Effector memory CD8-positive, alpha-beta T cell (primary cell): Measurements from ENCODE around the gene FAAH2.
"Not testable (repeated sequence)": the region's sequence is repeated elsewhere in the genome, so short reads cannot be mapped to it uniquely, and the experiment has no call there.

ENCODE experiments used
- ATAC-seq: fragments of 150-1000 bp; cut with Tn5 transposase; replicated peaks from 2 replicates; pipeline ENCODE4 v1.10.0; 2021; ENCODE audit warnings: mild to moderate bottlenecking, moderate library complexity
- DNase-seq, 3 experiments: peaks; one replicate each; pipeline ENCODE4 v3.0.0; 2021
- H3K27ac Mint-ChIP-seq, 2 donors: one replicate each; pipeline ENCODE4 v1.8.0; 2022; ENCODE audit warnings: mild to moderate bottlenecking in 2 of 2, mixed read lengths in 2 of 2, moderate library complexity in 2 of 2
- H3K27me3 Mint-ChIP-seq, 2 donors: one replicate each; pipeline ENCODE4 v1.8.0; 2022; ENCODE audit warnings: mixed read lengths in 2 of 2
- H3K36me3 Mint-ChIP-seq: one replicate; pipeline ENCODE4 v1.8.0; 2022; ENCODE audit warnings: mild to moderate bottlenecking, moderate library complexity, mixed read lengths; ENCODE audit not compliant: insufficient read depth
- H3K4me1 Mint-ChIP-seq, 2 donors: one replicate each; pipeline ENCODE4 v1.8.0; 2022; ENCODE audit warnings: low read depth in 2 of 2, mixed read lengths in 2 of 2
- H3K4me3 Mint-ChIP-seq, 2 donors: one replicate each; pipeline ENCODE4 v1.8.0; 2022; ENCODE audit warnings: mild to moderate bottlenecking in 2 of 2, mixed read lengths in 2 of 2, moderate library complexity in 2 of 2
- H3K9me3 Mint-ChIP-seq, 2 donors: one replicate each; pipeline ENCODE4 v1.8.0; 2022; ENCODE audit warnings: mixed read lengths in 2 of 2

The FAAH2 gene

DNA sequence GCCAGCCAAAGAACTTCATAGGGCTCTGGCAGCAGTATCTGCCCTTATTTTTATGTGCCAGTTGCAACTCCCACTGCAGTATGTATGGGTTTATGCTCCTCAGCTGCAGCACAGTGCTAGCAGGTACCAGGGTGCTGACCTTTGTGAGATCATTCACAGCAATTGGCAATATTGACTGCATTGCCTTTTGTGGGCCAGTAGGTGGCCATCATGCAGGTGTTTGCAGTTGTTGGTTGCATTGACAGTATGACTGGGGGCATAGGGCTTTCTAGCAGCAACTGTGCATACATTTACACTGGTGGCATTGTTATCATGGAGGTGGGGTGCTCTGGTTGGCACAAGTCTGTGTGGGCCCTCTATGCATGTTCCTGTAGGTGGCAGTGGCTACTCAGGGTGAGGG lies 42.5 kb downstream of the FAAH2 start:
- no peak overlapping the region for H3K4me3 Mint-ChIP-seq
- DNase-seq (no peak), ATAC-seq (no peak)
- no peaks in the 10 kb centered on the region for H3K36me3 Mint-ChIP-seq
- peaks cover 0 to 2% of the 10 kb centered on the region in 2 donors for H3K9me3 Mint-ChIP-seq
- H3K27me3 Mint-ChIP-seq: no peaks in the 10 kb centered on the region
- H3K4me1 Mint-ChIP-seq: no peaks in the 10 kb centered on the region
- no peak overlapping the region for H3K27ac Mint-ChIP-seq

DNA sequence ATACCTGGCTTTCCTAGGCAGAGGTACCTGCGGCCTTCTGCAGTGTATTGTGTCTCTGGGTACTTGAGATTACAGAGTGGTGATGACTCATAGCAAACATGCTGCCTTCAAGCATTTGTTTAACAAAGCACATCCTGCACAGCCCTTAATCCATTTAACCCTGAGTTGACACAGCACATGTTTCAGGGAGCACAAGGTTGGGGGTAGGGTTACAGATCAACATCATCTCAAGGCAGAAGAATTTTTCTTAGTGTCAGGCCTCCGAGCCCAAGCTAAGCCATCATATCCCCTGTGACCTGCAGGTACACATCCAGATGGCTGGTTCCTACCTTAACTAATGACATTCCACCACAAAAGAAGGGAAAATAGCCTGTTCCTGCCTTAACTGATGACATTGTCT lies 49.3 kb downstream of the FAAH2 start:
- H3K27me3 Mint-ChIP-seq, H3K27ac Mint-ChIP-seq, H3K4me3 Mint-ChIP-seq, ATAC-seq, H3K9me3 Mint-ChIP-seq, DNase-seq, H3K4me1 Mint-ChIP-seq, H3K36me3 Mint-ChIP-seq: not testable (repeated sequence)

DNA sequence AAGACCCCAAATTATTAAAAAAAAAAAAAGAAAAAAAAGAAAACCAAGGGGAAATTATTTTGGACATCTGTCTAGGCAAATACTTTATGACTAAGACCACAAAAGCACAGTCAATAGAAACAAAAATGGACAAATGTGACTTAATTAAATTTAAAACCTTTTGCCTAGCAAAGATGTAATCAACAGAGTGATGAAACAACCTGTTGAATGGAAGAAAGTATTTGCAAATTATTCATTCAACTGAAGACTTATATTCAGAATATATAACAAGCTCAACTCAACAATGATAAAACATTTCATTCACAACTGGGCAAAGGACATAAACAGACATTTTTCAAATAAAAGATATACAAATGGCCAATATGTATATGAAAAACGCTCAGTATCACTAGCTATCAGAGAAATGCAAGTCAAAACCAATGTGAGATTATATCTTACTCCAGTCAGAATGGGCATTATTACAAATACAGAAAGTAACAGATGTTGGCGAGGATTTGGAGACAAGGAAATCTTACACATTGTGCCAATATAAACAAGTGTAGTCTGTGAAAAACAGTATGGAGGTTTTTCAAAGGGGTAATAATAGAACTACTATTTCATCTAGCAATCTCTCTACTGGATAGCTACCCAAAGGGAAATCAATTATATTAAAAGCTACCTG lies 67.1 kb downstream of the FAAH2 start:
- Mint-ChIP-seq H3K4me1 (no peaks in the 10 kb centered on the region), H3K9me3 (no peaks in the 10 kb centered on the region), H3K36me3 (no peaks in the 10 kb centered on the region), H3K4me3 (no peak overlapping the region), H3K27me3 (no peaks in the 10 kb centered on the region), H3K27ac (no peak overlapping the region)
- ATAC-seq (no peak), DNase-seq (no peak)

DNA sequence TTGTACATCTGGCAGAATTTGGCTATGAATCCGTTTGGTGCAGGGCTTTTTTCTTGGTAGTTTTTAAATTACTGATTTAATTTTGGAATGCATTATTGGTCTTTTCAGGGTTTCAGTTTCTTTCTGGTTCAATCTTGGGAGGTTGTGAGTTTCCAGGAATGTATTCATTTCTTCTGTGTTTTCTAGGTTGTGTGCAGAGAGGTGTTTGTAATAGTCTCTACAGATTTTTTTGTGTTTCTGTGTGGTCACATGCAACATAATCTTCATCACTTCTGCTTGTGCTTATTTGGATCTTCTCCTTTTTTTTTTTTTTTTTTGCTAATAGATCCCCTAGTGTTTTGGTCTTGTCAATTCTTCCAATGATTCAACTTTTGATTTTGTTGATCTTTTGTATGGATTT lies 77.6 kb downstream of the FAAH2 start:
- Mint-ChIP-seq H3K4me3 (no peak overlapping the region), H3K4me1 (no peaks in the 10 kb centered on the region), H3K9me3 (peaks cover 0 to 1% of the 10 kb centered on the region in 2 donors), H3K36me3 (no peaks in the 10 kb centered on the region), H3K27ac (no peak overlapping the region), H3K27me3 (no peaks in the 10 kb centered on the region)
- ATAC-seq (no peak), DNase-seq (no peak)

DNA sequence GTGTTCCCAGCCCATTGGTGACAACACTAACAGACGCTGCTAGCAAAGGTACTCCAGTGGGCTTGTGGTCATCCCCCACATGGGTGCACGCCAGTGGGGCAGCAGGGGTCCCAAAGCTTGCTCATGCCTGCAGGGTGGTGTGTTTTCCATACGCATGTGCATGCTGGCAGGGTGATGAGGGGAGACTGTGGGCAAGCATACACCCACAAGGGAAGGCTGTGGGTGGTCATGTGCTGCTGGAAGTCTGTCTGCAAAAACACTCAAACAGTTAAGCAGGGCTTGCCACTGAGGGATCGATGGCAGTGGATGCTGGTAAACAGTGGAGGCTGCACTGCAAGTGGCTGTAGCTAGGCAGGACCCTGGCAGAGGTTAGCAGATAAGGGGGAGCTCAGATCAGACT lies 79.9 kb downstream of the FAAH2 start:
- H3K36me3 Mint-ChIP-seq: no peaks in the 10 kb centered on the region
- no peak overlapping the region for H3K27ac Mint-ChIP-seq
- H3K4me3 Mint-ChIP-seq: no peak overlapping the region
- no peaks in the 10 kb centered on the region for H3K4me1 Mint-ChIP-seq
- no peak for DNase-seq
- no peaks in the 10 kb centered on the region for H3K27me3 Mint-ChIP-seq
- H3K9me3 Mint-ChIP-seq: peaks cover 0 to 1% of the 10 kb centered on the region in 2 donors
- ATAC-seq: no peak

DNA sequence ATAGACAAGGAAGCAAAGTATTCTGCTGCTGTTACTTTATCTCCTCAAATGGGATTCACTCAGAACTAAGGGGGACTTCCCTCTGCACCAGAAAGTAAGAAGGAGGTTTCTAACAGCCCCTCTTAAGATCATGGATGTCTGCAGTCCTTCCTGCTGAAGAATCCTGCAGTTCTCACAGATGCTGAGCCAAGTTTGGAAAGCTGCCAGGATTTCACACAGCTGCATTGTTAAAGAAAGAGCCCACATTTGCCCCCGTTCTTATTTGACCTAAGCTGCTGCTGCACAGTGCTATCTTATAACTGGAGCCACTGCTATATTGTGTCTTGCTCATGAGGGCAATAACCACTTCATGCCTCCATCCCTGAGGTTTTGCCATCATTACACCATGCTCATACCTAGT lies 81.1 kb downstream of the FAAH2 start:
- DNase-seq: no peak
- no peak for ATAC-seq
- Mint-ChIP-seq H3K27ac (no peak overlapping the region), H3K27me3 (no peaks in the 10 kb centered on the region), H3K4me1 (no peaks in the 10 kb centered on the region), H3K4me3 (no peak overlapping the region), H3K9me3 (peaks cover 0 to 1% of the 10 kb centered on the region in 2 donors), H3K36me3 (no peaks in the 10 kb centered on the region)

DNA sequence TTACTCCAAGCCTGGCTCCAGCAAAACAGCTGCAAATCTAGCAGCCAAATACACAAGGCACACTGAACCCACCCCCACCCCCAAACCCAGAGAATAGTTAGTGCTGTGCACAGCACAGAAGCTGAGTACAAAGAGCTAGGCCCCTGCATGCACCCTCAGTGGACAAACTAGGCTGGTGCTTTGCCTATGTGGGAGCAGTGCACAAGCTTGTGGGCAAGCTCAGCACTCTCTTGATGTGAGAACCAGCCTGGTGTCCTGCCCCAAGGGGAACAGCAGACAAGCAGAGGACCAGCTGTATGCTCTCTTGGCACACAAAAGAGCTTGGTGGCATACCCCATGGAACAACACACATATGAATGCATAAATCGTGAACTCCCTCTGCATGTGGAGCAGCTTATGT lies 81.7 kb downstream of the FAAH2 start:
- H3K4me1 Mint-ChIP-seq: no peaks in the 10 kb centered on the region
- H3K27me3 Mint-ChIP-seq: no peaks in the 10 kb centered on the region
- H3K27ac Mint-ChIP-seq: no peak overlapping the region
- ATAC-seq (no peak), DNase-seq (no peak)
- peaks cover 0 to 1% of the 10 kb centered on the region in 2 donors for H3K9me3 Mint-ChIP-seq
- no peaks in the 10 kb centered on the region for H3K36me3 Mint-ChIP-seq
- H3K4me3 Mint-ChIP-seq: no peak overlapping the region

DNA sequence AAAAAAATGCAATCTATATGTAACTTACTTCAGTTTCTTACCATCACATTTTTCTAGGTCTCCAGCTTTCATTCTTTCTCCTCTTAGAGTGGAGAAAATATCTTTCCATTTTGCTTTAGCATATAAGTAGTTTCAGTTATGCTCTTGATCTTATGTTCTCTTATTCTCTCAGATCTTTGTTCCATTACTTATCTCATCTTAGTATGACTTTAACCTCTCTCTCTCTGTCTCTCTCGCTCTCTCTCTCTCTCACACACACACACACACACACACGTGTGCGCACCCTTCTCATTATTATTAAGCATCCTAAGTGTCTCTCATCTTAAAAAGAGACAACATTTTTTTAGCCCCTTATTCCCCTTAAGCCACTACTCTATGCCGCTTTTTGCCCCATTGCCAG lies 92.8 kb downstream of the FAAH2 start:
- Mint-ChIP-seq H3K4me1 (no peaks in the 10 kb centered on the region), H3K27ac (no peak overlapping the region), H3K4me3 (no peak overlapping the region), H3K9me3 (no peaks in the 10 kb centered on the region), H3K36me3 (peaks cover 4% of the 10 kb centered on the region), H3K27me3 (no peaks in the 10 kb centered on the region)
- ATAC-seq (no peak), DNase-seq (no peak)

DNA sequence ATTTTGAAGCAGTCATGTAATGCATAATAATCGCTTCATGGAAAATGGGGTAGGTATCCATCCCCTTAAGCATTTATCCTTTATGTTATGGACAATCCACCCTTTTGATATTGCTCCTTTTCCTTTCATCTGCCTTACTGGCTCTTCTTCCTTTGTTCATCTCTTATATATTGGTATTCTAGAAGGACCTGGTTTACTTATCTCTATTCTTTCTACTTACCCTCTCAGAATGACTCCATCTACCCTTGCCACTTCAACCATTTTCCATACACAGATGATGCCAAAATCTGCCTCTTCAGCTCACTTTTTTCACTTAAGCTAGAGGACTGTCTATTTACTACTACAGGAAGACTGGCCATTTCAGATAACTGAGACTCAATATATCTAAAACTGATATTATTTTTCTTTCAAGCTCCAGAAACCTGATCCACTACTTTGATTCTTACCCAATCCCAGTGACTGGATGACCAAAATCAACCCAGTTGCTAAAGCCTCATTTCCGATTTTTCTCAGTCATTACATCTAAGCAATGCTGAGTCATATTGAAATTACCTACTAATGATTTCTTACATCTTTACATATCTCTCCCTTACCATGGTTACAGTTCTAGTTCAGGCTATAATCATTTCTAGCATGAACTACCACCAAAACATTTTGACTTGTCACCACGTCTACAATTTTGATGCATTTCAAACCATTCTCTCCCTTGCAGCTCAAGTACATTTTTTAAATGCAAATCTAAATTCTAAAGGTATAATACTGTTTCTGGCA lies 93.7 kb downstream of the FAAH2 start:
- ATAC-seq (no peak), DNase-seq (no peak)
- H3K27me3 Mint-ChIP-seq: no peaks in the 10 kb centered on the region
- no peak overlapping the region for H3K27ac Mint-ChIP-seq
- H3K9me3 Mint-ChIP-seq: no peaks in the 10 kb centered on the region
- peaks cover 4% of the 10 kb centered on the region for H3K36me3 Mint-ChIP-seq
- no peaks in the 10 kb centered on the region for H3K4me1 Mint-ChIP-seq
- no peak overlapping the region for H3K4me3 Mint-ChIP-seq

DNA sequence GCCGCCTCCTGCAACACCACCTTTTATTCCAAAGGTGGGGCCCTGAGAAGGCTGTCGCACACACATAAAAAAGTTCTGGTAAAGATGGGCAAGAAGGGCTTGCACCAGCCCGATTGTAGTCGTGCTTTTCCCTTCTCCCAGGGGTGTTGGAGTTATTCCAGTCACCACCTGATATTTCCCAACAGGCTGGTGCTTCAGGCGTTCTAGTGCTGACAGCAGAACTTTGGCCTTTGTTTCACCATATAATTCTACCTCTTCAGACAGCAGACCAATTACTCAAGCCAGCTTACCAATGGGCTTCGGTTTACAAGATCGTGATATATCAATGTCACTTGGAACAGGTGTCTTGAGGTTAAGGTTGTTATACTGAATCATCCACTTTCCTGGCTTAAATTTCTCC lies 107.7 kb downstream of the FAAH2 start:
- H3K27ac Mint-ChIP-seq, H3K36me3 Mint-ChIP-seq, H3K4me1 Mint-ChIP-seq, H3K9me3 Mint-ChIP-seq, H3K27me3 Mint-ChIP-seq, DNase-seq, ATAC-seq, H3K4me3 Mint-ChIP-seq: not testable (repeated sequence)

DNA sequence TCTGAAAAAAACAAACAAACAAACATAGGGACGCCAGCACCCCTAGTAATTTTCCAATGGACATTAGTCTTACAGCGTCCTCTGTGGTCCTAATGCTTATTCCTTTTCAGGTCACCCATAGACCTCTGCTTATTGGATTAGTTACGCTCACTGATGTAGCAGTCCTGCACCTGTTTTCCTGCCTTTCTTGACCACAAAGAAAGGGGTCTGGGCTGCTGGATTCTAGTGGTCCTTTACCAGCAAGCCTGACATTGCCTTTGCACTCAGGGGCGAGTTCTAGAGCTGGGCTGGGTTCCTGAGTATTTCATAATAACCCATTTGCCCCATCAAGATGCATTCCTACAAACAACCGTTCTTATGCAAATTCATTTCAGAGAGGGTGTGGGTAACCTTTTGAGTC lies 116.7 kb downstream of the FAAH2 start:
- not testable (repeated sequence) for H3K4me1 Mint-ChIP-seq, H3K4me3 Mint-ChIP-seq, DNase-seq, H3K27me3 Mint-ChIP-seq, ATAC-seq, H3K9me3 Mint-ChIP-seq, H3K36me3 Mint-ChIP-seq, H3K27ac Mint-ChIP-seq

DNA sequence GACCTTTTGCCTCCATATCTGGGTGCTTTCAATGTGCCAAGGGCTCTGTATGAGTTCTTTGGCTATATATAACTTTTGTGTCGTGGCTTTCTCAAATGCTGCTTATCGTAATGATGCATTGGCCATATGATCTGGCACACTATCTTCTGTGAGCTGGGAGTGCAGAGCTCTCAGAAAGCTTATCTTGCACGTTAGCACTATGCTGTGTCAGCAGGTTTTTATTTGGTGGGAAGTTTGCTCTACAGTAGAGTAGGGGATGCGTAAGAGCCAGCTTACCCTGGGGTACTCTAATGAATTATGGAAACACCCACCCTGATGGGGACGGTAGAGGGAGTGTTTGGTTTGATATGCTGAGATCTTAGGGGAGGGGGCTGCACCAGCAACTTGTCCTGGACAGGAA lies 119.6 kb downstream of the FAAH2 start:
- H3K9me3 Mint-ChIP-seq: peaks cover 0 to 3% of the 10 kb centered on the region in 2 donors
- H3K36me3 Mint-ChIP-seq: peaks cover 2% of the 10 kb centered on the region
- no peaks in the 10 kb centered on the region for H3K4me1 Mint-ChIP-seq
- no peaks in the 10 kb centered on the region for H3K27me3 Mint-ChIP-seq
- no peak overlapping the region for H3K27ac Mint-ChIP-seq
- DNase-seq (no peak), ATAC-seq (no peak)
- no peak overlapping the region for H3K4me3 Mint-ChIP-seq

DNA sequence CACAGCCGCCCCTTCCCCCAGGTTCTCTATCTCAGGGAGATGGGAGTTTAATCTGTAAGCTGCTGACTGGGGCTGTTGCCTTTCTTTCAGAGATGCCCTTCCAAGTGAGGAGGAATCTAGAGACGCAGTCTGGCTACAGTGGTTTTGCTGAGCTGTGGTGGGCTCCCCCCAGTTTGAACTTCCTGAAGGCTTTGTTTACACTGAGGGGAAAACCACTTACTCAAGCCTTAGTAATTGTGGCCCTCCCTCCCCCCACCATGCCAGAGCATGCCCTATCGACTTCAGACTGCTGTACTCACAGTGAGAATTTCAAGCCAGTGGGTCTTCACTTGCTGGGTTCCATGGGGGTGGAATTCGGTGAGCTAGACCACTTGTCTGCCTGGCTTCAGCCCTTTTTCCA lies 131.3 kb downstream of the FAAH2 start:
- H3K9me3 Mint-ChIP-seq: peaks cover 4 to 7% of the 10 kb centered on the region in 2 donors
- H3K4me1 Mint-ChIP-seq: no peaks in the 10 kb centered on the region
- H3K27me3 Mint-ChIP-seq: no peaks in the 10 kb centered on the region
- no peak overlapping the region for H3K27ac Mint-ChIP-seq
- H3K36me3 Mint-ChIP-seq: peaks cover under 1% of the 10 kb centered on the region
- DNase-seq: no peak
- no peak for ATAC-seq
- no peak overlapping the region for H3K4me3 Mint-ChIP-seq

DNA sequence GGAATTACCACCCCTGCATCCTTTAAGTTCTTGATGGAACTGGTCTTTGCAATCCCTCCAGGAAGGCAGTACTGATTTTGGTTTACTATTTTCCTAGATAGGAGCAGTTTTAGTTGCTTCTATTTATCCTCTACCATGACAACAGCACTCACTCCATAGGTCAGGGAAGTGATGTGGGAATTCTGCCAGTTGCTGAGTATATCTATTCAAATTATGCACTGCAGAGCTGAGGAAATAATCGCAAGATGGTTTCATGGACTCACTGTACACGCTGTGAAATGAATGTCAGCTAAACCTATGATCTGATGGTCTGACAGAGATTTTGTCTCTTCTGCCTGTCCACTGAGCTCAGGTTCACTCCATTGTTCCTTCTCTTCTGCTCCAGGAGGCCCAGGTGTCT lies 135.8 kb downstream of the FAAH2 start:
- peaks cover 5% of the 10 kb centered on the region for H3K36me3 Mint-ChIP-seq
- DNase-seq: no peak
- H3K4me1 Mint-ChIP-seq: no peaks in the 10 kb centered on the region
- no peaks in the 10 kb centered on the region for H3K27me3 Mint-ChIP-seq
- no peaks in the 10 kb centered on the region for H3K9me3 Mint-ChIP-seq
- H3K4me3 Mint-ChIP-seq: no peak overlapping the region
- no peak for ATAC-seq
- H3K27ac Mint-ChIP-seq: no peak overlapping the region
